Lower leg skin (tissue), 4 donors: Measurements from ENCODE around the gene LHFPL4. TPM values are rescaled to one million over a fixed set of nuclear protein-coding genes. Genes with fewer than 3 reads are reported as not detected.

Experiments used
- DNase-seq, 2 donors: peaks; one replicate each; pipeline ENCODE4 v3.0.0-alpha.2; 2019; ENCODE audit warnings: low spot score in 2 of 2
- H3K4me3 ChIP-seq: fragments of 200-600 bp; sonication (generic); 2 replicates; pipeline ENCODE4 v1.5.1; 2017; ENCODE audit warnings: mild to moderate bottlenecking, low read depth; ENCODE audit not compliant: poor library complexity, severe bottlenecking
- CTCF ChIP-seq, 3 donors: fragments of 450-650 bp; IDR thresholded peaks; one replicate each; pipeline ENCODE4 v1.5.1; 2016; ENCODE audit warnings: antibody characterized with exemption in 3 of 3, mild to moderate bottlenecking in 3 of 3, moderate library complexity in 2 of 3
- POLR2A ChIP-seq, 2 donors: fragments of 450-650 bp; IDR thresholded peaks; one replicate each; pipeline ENCODE4 v1.6.1; 2016 to 2017; ENCODE audit warnings: antibody characterized with exemption in 2 of 2, mild to moderate bottlenecking in 1 of 2, moderate library complexity in 1 of 2
- WGBS, 2 donors: methylation state at CpG; one replicate each; pipeline ENCODE4 v1.1.5; 2018; 5-methylcytosine and 5-hydroxymethylcytosine counted together
- intact Hi-C: fragments of 100-400 bp; cut with DNase I; formaldehyde crosslinking; loops from one replicate; pipeline ENCODE4 v1.15.0; 2023; ENCODE audit warnings: low total_unique reads
- total RNA-seq, 4 donors: library from RNA; depleted of rRNA; stranded (reverse); fragments of >200 nt; gene quantifications; one replicate each; pipeline ENCODE4 v1.1.0, GENCODE V29; 2016

The LHFPL4 gene
- total RNA-seq, 4 donors from 2014 or later, result 0.05 to 0.16 TPM; not detected in 2

- TF ChIP-seq POLR2A (IDR thresholded peaks at IDR 0.05) (no peak), CTCF (IDR thresholded peaks at IDR 0.05) (no peak)
- no peak overlapping the region for H3K4me3 ChIP-seq
- intact Hi-C loops, result no loop called here
- DNase-seq, result peak; percentile 15 to 77
- 10 to 15% methylated on average over 13 to 38 of the region's 57 CpGs for WGBS, 2 donors
Observed at GRCh38 chr3:9552252-9552999, 1.2 kb downstream of the LHFPL4 start.

DNA sequence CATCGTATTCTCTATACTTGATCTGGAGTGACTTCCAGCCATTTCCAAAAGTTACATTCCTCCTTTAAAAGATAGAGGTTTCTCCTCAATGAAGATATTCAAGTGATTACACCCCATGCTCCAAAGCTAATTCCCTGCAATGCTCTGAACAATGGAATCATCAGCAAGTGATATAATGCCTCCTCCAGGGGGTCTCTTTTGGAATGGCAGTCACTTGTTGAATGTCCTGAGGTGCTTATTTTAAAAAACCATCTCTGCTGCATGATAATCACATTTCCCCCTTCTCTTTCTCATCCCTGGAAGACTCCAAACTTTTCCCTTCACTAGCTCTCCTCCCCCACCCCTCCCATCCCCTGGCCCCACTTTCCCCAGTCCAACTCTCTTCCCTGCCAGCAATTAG lies 2.6 kb downstream of the LHFPL4 start:
- 83 to 92% methylated on average over 1 of the region's 1 CpG for WGBS, 2 donors
- no peak overlapping the region for H3K4me3 ChIP-seq
- intact Hi-C loops, result no loop called here
- DNase-seq, result no peak
- no peak for TF ChIP-seq POLR2A (IDR thresholded peaks at IDR 0.05)
- no peak for TF ChIP-seq CTCF (IDR thresholded peaks at IDR 0.05)

DNA sequence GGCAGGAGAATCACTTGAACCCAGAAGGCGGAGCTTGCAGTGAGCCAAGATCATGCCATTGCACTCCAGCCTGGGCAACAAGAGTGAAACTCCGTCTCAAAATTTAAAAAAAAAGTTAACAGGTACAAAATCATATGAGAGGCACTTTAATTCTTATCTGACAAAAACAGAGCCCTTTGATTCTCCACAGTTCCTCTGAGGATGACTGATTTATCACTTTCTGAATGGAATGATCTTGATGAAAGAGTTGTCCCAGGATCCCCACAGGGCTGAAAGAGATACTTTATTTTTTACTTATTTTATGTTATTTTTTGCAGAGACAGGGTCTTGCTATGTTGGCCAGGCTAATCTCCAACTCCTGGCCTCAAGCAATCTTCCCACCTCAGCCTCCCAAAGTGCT lies 4.0 kb downstream of the LHFPL4 start:
- 70 to 76% methylated on average over 2 of the region's 2 CpGs for WGBS, 2 donors
- TF ChIP-seq CTCF (IDR thresholded peaks at IDR 0.05), result no peak
- no peak for TF ChIP-seq POLR2A (IDR thresholded peaks at IDR 0.05)

DNA sequence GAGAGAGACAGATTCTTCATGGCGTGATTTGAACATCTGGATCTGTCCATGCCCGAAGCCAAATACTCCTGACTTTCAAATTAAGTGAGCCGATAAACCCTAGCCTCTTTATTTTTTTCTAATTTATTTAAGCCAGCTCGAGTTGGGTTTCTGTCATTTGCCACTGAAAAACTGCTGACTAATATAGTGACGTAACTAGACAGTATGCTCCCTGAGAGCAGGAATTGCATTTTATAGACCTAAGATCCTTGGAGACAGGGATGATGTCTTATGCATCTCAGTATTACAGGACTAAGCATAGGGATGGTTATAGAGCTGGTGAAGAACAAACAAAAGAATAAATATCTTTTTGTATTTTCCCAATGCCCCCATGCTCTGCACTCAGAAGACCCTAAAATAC lies 4.6 kb downstream of the LHFPL4 start:
- WGBS, 2 donors, result 82 to 84% methylated on average over 5 of the region's 5 CpGs
- intact Hi-C loops, result no loop called here
- no peak overlapping the region for H3K4me3 ChIP-seq
- no peak for DNase-seq
- no peak for TF ChIP-seq CTCF (IDR thresholded peaks at IDR 0.05)
- TF ChIP-seq POLR2A (IDR thresholded peaks at IDR 0.05), result no peak

More for the DNA sequence above, 4.0 kb downstream of the LHFPL4 start:
- intact Hi-C loops, result no loop called here
- no peak for DNase-seq
- H3K4me3 ChIP-seq, result no peak overlapping the region

GRCh38 chr3:9542182-9542581 lies 11.4 kb downstream of the LHFPL4 start:
- H3K4me3 ChIP-seq, result no peak overlapping the region
- TF ChIP-seq CTCF (IDR thresholded peaks at IDR 0.05) (no peak), POLR2A (IDR thresholded peaks at IDR 0.05) (no peak)
- intact Hi-C loops, result no loop called here
- no peak for DNase-seq
- 73 to 82% methylated on average over 3 of the region's 3 CpGs for whole genome bisulfite sequencing, 2 donors

- TF ChIP-seq POLR2A (IDR thresholded peaks at IDR 0.05) (no peak), CTCF (IDR thresholded peaks at IDR 0.05) (no peak)
Observed at GRCh38 chr3:9536212-9536611, 17.4 kb downstream of the LHFPL4 start.

More at GRCh38 chr3:9536212-9536611, 17.4 kb downstream of the LHFPL4 start:
- intact Hi-C loops, result no loop called here
- H3K4me3 ChIP-seq, result no peak overlapping the region
- DNase-seq, result peak in 1 of 2 donors; percentile 53
